Fibroblast of the aortic adventitia (primary cell): Measurements from ENCODE around the gene MX2. TPM values are rescaled to one million over a fixed set of nuclear protein-coding genes. Genes with fewer than 3 reads are reported as not detected.

ENCODE experiments used
- DNase-seq: peaks from one replicate; pipeline ENCODE4 v3.0.0-alpha.2; 2010; ENCODE audit warnings: low read depth
- H3K4me3 ChIP-seq: 2 replicates; pipeline ENCODE4 v1.5.1; 2011; ENCODE audit warnings: low read depth, mild to moderate bottlenecking, control low read depth, low read length, moderate library complexity
- total RNA-seq: library from RNA; depleted of rRNA; stranded (reverse); fragments of >200 nt; gene quantifications from 2 replicates; pipeline ENCODE4 v1.2.3, GENCODE V29; 2012; ENCODE audit warnings: low replicate concordance
- TF ChIP-seq, protein P1 (sequence below): IDR thresholded peaks from 2 replicates; pipeline ENCODE4 v1.5.1; 2011; ENCODE audit warnings: mild to moderate bottlenecking, low read length, control low read depth, inconsistent platforms; ENCODE audit not compliant: insufficient read depth

MX2 gene
- total RNA-seq, 1 donor: 4.2 TPM

DNA sequence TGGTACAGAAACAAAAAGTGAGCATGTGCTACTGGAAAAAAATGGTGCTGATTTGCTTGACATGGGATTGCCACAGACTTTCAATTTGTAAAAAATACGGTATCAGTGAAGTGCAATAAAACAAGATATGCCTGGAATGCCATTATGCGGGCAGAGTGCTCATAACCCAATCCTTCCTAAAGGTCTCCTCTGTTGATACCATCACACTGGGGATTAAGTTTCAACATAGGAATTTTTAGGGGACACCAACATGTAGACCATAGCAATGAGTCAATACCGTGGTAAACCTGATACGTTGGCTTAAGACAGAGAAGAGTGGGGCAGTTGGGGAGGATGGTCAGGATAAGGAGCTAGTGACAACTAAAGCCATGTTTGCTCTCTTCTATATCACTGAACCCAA, 84.8 kb downstream of the MX2 start:
- no peak for DNase-seq
- TF ChIP-seq, protein P1, sequence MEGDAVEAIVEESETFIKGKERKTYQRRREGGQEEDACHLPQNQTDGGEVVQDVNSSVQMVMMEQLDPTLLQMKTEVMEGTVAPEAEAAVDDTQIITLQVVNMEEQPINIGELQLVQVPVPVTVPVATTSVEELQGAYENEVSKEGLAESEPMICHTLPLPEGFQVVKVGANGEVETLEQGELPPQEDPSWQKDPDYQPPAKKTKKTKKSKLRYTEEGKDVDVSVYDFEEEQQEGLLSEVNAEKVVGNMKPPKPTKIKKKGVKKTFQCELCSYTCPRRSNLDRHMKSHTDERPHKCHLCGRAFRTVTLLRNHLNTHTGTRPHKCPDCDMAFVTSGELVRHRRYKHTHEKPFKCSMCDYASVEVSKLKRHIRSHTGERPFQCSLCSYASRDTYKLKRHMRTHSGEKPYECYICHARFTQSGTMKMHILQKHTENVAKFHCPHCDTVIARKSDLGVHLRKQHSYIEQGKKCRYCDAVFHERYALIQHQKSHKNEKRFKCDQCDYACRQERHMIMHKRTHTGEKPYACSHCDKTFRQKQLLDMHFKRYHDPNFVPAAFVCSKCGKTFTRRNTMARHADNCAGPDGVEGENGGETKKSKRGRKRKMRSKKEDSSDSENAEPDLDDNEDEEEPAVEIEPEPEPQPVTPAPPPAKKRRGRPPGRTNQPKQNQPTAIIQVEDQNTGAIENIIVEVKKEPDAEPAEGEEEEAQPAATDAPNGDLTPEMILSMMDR: no peak
- H3K4me3 ChIP-seq: no peak overlapping the region

- TF ChIP-seq, protein P1: no peak
- H3K4me3 ChIP-seq: no peak overlapping the region
- no peak for DNase-seq
Measured at GRCh38 chr21:41447356-41447755, 85.5 kb downstream of the MX2 start.

- TF ChIP-seq, protein P1: no peak
- no peak overlapping the region for H3K4me3 ChIP-seq
- no peak for DNase-seq
Measured at GRCh38 chr21:41449613-41450012, 87.8 kb downstream of the MX2 start.

- no peak for DNase-seq
- TF ChIP-seq, protein P1: no peak
Measured at GRCh38 chr21:41451753-41452676, 90.2 kb downstream of the MX2 start.

GRCh38 chr21:41453198-41453597, 91.4 kb downstream of the MX2 start:
- H3K4me3 ChIP-seq: no peak overlapping the region
- DNase-seq: no peak
- TF ChIP-seq, protein P1: no peak

More at GRCh38 chr21:41451753-41452676, 90.2 kb downstream of the MX2 start:
- H3K4me3 ChIP-seq: no peak overlapping the region

DNA sequence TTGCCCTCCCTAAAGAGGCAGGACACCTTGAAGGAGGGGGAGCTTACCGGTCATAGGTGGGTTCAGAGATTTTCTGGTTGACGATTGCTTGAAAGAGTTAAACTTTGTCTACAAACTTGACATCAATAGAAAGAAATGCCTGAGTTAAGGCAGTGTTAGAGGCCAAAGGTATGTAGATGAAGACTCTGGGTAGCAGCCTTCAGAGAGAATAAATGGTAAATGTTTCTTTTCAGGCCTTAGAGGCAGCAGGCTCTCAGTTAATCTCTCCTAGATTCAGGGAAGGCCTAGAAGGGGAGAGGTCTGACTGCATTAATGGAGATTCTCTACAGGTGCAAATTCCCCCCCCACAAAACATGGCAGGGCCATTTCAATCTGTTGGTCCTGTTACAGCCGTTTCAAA, 91.9 kb downstream of the MX2 start:
- no peak overlapping the region for H3K4me3 ChIP-seq
- DNase-seq: no peak
- TF ChIP-seq, protein P1: no peak
